ENCODE measurements around the gene ENTHD1.

Gene ENTHD1

DNA sequence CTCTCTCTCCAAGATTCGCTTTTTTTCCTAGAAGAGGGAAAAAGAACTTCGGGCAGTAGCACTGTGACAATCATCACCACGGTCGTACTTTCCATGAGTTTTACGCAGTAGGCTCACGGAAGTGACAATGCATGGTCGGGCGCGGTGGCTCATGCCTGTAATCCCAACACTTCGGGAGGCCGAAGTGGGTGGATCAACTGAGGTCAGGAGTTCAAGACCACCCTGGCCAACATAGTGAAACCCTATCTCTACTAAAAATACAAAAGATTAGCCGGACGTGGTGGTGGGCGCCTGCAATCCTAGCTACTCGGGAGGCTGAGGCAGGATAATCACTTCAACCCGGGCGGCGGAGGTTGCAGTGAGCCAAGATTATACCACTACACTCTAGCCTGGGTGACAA lies 30.7 kb upstream of the ENTHD1 start:
- TF ChIP-seq, protein P1, sequence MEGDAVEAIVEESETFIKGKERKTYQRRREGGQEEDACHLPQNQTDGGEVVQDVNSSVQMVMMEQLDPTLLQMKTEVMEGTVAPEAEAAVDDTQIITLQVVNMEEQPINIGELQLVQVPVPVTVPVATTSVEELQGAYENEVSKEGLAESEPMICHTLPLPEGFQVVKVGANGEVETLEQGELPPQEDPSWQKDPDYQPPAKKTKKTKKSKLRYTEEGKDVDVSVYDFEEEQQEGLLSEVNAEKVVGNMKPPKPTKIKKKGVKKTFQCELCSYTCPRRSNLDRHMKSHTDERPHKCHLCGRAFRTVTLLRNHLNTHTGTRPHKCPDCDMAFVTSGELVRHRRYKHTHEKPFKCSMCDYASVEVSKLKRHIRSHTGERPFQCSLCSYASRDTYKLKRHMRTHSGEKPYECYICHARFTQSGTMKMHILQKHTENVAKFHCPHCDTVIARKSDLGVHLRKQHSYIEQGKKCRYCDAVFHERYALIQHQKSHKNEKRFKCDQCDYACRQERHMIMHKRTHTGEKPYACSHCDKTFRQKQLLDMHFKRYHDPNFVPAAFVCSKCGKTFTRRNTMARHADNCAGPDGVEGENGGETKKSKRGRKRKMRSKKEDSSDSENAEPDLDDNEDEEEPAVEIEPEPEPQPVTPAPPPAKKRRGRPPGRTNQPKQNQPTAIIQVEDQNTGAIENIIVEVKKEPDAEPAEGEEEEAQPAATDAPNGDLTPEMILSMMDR (conservative IDR thresholded peaks at IDR 0.05): no peak
- H3K27ac ChIP-seq: no peak overlapping the region

DNA sequence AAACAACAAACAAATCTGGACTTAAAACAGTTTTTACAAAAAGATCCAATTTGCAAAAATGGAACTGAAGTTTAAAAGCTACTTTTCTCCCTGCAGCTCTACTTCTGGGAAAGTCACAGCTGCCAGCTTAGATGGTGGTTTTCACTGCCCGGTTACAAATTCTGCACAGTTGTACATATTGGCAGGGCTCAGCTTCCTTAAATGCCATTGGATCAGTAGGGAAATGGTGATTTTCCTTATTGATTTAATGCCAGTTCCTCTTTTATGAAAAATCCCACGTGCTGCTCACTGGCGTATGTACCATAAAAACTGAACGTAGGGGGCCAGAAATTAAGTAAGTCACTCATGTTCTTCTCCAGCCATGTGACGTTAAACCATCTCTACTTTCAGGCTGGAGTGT lies 30.1 kb upstream of the ENTHD1 start:
- TF ChIP-seq, protein P1 (conservative IDR thresholded peaks at IDR 0.05): no peak
- TF ChIP-seq ZFX (IDR thresholded peaks at IDR 0.05): no peak
- H3K27ac ChIP-seq: no peak overlapping the region

DNA sequence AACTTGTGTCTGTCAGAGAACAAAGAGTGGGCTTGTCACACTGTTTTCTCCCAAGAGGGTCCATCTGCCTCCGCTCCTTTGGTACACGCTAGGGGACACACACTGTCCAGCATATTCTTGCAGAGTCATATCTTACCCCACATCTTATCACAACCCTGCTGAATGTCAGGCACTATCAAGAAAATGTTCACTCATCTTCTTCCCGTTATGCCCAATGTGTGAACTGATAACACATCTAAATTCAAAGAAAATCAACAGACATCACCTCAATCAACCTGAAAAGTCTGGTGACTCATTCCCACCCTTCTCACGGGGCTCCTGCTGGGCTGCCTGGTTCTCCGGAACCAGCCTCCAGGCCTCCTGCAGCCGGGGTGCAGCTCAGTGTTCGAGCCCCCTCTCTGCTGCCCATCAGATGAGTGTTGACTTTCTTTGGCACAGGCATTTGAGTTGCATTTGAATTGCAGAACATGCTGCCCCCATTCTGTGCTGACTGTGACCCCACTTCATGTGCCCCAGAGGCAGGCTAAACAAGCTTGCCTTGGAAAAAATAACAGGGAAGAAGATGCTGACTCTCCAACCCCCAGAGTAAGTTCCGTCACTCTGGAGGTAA lies 26.7 kb upstream of the ENTHD1 start:
- no peak overlapping the region for H3K27ac ChIP-seq
- TF ChIP-seq, protein P1 (conservative IDR thresholded peaks at IDR 0.05): no peak

DNA sequence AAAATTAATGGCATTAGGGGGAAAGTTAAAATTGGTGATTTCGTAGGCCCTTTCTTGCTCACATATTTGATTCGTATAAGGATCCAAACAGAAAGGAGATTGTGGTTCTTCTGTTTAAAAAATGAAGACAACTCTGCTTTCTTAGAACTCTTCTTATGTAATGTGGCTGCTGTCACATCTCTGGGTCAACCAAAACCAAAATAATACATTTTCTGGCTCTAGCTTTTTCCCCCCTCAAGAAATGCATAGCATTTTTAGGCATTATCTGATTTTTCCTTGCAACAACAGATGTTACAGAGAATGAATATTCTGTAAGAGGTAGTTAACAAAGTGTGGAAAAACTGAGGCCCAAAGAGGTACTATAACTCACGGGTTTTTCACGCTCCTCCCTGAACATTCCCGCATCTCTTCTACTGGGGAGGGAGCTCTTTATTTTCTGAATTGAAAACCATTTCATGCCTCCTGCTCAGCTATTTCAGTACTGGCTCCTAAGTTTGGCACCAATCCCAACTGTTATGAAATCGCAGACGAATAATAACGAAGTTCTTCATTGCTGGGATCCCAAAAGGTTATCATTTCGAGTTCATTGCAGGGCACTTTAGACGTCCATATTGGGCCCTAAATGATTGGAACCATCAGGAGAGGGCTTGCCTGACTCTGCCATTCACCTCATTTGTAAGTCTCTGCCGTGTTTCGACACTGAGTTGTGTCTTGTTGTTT lies 24.4 kb upstream of the ENTHD1 start:
- H3K27ac ChIP-seq: no peak overlapping the region
- TF ChIP-seq, protein P1 (conservative IDR thresholded peaks at IDR 0.05): no peak
- TF ChIP-seq ZFX (IDR thresholded peaks at IDR 0.05): no peak

DNA sequence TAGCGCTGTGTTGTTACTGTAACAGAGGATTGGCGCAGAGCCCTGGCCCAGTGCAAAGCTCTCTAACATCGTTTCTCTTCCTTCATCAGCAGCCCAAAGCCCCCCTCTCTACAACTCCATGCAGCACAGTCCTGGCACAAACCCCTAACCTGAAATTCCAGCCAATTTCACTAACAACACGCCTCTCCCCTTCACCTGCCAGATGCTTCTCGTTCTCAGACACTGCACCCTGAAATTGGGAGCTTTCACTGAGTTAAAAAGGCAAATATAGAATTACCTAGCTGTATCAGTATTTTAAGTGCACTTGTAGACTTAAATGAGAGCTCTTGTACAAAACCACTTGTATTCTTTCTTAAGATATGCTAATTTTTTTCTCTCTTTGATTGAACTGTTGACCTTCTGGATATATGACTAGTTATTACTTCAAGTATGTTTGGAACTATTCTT lies 23.7 kb upstream of the ENTHD1 start:
- H3K27ac ChIP-seq: no peak overlapping the region
- TF ChIP-seq, protein P1 (conservative IDR thresholded peaks at IDR 0.05): no peak
- no peak for TF ChIP-seq ZFX (IDR thresholded peaks at IDR 0.05)

DNA sequence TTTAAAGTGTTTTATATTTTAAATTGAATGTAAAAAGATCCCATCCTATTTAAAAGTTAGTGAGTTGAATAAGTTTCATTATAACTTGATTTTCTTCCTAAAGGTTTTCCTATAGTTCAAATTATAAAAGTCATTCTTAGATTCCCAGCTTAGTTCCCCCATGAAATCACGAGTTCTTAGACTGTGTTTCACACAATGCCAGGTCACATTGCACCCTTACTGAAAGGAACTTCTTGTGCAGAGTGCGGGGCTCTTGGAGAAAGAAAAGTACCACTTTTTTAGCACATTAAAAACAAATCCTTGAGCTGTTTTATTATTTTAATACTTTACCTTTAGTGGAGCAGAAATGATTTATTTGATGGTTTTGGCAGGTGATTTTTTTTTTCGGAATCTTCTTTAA lies 22.9 kb upstream of the ENTHD1 start:
- TF ChIP-seq, protein P1 (conservative IDR thresholded peaks at IDR 0.05): no peak
- no peak for TF ChIP-seq ZFX (IDR thresholded peaks at IDR 0.05)
- no peak overlapping the region for H3K27ac ChIP-seq

DNA sequence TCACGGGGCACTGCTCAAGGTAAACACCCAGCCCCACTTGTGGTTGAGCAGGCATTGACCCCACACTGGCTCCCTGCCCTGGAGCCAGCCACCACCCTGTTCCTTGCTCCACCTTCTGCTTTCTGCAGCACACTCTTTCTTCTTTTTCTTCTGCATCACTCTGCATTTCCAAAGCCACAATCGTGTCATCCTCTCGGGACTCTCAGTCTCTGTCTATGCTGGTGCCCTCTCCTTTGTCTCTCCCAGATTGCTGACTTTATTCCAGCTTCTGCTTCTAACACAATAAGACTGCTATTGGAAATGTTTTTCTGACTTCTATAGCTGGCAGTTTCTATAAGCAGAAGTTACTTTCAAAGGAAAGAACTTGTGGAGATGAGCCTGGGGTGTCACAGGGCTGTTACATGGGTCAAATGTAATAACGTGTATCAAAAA lies 21.8 kb upstream of the ENTHD1 start:
- no peak overlapping the region for H3K27ac ChIP-seq
- TF ChIP-seq ZFX (IDR thresholded peaks at IDR 0.05): no peak
- TF ChIP-seq, protein P1 (conservative IDR thresholded peaks at IDR 0.05): no peak

Measured in C4-2B (cell line).